Amygdala (tissue), 56 donors: ENCODE results near the gene TACC3.

Experiments used
- DNase-seq, 56 donors: peaks; one replicate each; lab custom pipeline; 2025; lab: John Stamatoyannopoulos, UW

TACC3 gene

DNA sequence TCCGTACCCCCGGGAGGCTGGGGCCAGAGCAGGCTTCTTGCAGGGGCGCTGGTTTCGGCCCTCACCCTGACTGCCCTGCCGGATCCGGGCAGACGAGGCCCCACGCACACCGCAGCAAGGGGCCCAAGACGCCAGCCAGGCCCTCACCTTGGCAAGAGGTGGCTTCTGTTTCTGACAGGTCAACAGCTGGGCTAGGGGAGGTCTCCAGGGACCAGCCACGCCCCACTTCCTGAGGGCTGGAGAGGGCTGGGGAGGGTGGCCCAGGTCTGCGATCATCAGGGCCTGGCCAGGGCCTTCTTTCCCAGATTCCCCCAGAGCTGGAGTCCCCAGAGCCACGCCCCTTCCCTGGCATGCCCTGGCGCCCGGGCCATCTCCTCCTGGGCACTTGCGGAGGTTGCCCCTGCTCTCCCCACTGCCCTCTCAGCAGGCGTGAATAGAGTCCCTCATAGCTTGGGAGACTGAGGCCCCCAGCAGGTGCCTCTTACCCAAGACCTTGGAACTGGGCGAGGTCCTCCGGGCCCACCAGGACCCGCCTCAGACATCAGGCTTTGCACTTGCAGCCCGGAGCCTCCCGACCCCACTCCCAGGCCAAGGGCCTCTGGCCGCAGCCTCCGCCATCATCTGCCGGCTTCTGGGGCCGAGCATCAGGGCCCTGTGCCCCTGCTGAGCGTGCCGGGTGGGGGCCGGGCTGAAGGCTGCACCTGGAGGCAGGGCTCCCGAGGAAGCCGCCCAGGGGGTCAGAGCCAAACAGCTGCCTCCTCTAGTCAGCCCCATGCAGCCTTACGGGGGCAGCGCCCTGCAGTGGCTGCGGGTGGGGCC lies 65.4 kb downstream of the TACC3 start:
- DNase-seq = no peak

DNA sequence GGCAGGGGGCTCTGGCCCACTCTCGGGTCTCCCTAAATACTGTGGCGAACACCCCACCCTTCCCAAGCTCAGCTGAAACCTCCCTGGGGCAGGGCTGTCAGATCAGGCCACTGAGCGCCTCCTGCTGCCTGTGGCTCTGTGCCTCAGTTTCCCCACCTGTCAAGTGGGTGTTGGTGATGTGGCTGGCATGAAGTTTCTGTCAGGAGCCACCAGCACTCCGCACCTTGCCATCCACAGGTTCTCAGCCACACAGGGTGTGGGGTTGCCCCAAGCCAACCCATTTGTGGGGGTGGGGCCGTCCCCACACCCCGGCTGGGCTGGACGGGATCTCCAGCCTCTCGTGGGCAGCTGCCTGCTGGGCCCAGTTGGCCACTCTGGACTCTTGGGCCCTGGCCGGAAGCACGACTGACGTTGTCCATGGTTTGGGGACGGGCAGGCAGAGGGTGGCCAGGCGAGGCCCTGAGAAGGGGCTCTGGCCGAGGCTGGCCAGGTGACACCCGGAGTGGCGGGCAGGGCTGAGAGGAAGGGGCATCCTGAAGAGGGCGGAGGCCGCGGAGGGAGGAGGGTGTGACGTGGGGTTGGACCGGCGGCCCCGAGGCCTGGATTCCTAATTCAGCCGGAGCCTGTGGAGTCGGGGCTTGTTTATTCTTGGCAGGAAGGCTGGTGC lies 66.2 kb downstream of the TACC3 start:
- peak in 8 of 56 donors; percentile 26 to 38 (median 34) for DNase-seq

DNA sequence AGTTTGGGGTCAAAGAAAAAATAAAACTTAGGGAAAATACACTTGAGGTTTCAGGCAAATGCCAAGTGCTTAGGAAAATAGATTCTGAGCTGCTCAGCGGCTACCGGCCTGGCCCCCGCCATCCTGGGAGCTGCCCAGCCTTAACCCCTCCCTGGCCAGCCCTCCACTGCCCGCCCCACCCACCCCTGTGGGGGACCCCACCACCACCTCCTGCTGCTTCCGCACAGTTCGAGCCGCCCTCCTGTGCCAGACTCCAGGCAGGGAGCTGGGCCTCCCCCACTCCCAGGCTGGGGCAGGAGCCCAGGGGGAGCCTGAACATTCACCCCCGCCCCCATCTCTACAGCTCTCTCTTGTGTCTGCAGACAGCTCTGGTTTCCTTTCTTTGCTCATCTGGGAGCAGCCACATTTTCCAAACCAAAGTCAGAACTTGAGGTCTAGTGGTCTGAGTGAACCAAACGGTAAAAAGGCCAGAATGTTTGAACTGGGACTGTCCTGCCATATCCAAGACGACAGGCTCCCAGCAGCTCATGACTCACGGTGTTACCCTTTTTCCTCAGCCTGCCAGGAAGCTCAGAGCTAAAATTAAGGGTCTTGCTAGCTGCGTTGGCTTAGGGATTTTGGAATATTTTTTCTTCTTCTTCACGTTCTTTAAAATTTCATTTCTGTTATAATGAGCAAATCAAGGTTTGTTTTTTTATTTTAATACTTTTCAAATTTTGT lies 67.1 kb downstream of the TACC3 start:
- no peak for DNase-seq

DNA sequence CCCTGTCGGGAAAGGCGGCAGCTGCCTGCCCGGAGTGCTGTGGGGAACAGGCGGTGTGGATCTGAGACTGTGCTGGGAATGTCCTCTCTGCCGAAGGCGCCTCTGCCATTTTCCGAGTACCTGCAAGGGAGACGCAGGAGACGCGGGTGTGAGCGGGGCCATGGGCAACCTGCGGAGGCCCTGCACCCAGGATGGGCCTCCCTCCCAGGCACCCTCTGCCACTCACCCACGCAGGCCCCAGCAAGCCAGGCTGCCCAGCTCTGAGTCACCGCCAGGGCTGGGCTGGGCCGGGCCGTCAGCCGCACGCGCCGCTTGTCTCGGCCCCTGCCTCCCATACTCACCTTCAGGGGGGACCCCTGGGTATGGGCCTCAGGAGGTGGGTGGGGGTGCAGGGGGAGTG lies 68.2 kb downstream of the TACC3 start:
- DNase-seq = no peak

DNA sequence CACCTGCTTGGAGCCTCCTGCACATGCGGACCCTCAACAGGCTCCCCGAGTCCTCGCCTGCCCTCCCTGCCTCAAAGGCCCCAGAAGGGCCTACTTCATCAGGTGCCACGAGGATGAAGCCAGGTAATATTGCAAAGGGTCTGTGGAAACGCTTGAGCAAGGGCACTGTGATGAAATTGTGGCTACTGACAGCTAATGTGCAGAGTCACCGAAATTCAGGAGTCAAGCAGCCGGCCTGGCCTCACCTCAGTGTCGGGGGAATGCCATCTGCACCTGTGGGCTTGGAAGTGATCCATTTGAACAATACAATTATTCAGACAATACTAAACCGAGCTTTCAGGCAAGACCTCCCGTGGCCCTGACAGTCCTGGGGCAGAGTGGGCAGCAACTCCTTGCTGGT lies 68.7 kb downstream of the TACC3 start:
- DNase-seq = no peak

DNA sequence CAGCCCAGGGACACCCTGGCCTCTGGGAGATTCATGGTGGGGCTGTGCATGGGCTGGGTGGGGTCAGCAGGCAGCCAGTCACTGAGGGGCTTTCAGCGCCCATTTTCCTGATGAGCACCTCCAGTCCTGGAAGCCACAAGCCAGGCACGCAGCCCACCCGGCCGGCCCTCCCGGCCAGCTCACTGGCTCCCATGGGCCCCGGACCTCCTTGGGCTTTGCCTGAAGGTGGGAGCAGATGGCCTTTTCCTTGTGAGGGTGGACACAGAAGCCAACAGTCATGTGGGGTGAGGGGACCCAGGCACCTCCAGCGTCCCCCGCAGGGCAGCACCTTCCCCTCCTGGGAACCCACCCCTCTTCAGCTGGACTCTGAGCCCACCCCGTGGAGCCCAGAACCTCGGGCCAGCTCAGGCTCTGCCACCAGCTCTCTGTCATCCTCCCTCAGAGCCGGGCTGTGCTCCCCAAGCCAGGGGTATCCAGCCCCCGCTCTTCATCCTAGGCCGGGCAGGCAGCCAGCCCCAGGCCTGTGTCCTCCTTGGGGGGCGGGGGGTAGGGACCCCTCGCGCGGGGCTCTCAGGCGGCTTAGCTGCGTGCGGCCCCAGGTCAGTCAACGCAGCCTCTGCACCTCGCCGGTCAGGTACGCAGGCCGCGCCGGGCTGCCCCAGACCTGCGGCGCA lies 71.0 kb downstream of the TACC3 start:
- DNase-seq = no peak

DNA sequence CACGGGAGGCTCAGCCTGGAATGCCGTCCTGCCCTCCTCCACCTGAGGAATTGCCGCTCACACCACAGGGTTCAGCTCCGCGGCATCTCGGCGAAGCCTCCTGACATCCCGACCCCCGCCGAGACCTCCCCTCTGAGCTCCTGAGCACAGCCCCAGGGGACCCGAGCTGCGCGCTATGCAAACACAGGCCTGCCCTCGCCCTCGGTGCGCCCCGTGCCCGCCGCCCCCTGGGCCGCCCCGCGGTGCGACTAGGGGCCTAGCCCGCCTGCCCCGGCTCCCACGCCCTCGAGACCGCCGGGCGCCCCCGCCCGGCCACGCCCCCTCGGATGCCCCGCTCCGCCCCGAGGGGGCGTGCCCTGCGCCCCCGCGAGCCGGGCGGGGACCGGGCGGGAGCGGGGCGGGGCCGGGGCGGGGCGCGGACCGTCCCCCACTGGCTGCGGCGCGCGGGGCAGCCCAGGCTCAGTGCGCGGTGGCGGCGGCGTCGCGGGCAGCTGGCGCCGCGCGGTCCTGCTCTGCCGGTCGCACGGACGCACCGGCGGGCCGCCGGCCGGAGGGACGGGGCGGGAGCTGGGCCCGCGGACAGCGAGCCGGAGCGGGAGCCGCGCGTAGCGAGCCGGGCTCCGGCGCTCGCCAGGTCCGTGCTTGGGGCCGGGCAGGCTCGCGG lies 71.6 kb downstream of the TACC3 start, which contains the start of gene FGFR3:
TSS of gene FGFR3 (plus strand) at position 462 of the 664 bp plus-strand sequence. CDS start 642 bp downstream, outside the sequence.
- DNase-seq = peak in 7 of 56 donors; percentile 20 to 56 (median 38)

DNA sequence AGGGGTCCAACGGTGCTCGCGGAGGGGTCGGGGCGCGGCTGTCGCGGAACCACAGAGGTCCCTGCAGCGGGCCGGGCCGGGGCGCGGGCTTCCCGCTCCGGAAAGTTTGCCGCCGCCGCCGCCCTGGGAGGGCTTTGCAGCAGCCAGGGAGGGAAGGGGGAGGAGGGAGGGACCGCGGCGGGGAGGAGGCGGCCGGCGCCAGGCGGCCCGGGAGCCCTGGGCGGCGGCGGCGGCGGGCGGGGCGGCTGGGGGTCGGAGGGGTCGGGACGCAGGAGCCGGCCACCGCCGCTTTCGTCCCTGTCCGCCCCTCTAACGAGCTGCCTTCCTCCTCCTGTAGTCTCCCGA lies 72.1 kb downstream of the TACC3 start:
- DNase-seq = no peak

DNA sequence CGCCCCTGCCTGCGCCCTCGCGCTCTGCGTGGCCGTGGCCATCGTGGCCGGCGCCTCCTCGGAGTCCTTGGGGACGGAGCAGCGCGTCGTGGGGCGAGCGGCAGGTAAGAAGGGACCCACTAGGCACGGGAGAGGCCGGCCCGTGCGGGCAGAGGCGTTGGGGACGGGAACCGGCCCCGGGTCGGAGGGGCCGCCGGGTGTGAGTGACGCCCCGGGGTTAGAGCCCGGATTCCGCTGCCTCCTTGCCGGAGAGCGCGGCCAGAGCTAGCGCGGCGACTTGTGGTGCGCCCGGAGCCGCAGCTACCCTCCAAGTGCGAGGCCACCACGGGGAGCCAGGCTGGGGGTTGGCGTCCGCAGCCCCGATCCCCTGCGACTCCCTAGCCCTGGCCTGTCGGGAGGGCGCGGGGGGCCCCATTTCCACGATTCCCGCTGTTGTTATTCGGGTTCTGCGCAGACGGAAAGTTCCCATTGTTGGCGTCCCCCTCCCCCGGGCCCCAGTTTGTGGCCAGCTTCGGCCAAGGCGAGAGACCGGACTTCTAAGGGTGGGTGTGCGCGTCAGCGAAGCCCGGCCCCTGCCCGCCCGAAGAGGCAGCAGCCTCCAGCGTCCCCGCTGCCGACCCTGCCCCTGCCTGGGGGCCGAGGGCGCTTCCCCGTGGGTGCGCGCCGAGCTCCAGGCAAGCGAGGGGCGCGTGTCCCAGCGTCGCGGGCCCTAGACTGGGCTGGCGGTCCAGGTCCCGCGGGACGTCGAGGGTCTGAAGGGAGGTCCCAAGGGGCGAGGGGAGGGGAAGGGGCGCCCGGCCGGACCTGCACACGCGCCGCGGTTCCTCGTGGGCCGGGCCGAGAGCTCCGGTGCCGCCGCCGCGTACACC lies 72.9 kb downstream of the TACC3 start:
- no peak for DNase-seq
